A549 (cell line): ENCODE data around the gene CYSRT1. TPM values are rescaled to one million over a fixed set of nuclear protein-coding genes. Genes with fewer than 3 reads are reported as not detected.

Source experiments
- ATAC-seq, 2 experiments: fragments of 200-7000 bp in 1 of 2; fragments of >200 bp in 1 of 2; cut with Nextera tagmentation in 1 of 2; cut with Tn5 transposase in 1 of 2; 3 replicates each; pipeline versions ENCODE4 v1.8.0 to v1.9.1; 2018 to 2020; ENCODE audit warnings: mild to moderate bottlenecking in 1 of 2, moderate library complexity in 1 of 2
- CTCF ChIA-PET: fragments of 300-600 bp; sonication (Branson Sonifier 250); formaldehyde crosslinking; extraction: SDS; loops from one replicate; lab custom pipeline; 2021; ENCODE audit warnings: antibody characterized with exemption, inconsistent platforms; lab: Yijun Ruan, JAX
- POLR2A ChIA-PET: fragments of 350-600 bp; formaldehyde crosslinking; extraction: SDS; loops from one replicate; lab custom pipeline; 2021; ENCODE audit warnings: antibody characterized with exemption, inconsistent platforms; lab: Yijun Ruan, JAX
- DNase-seq, 2 experiments: peaks; one replicate each; pipeline versions ENCODE4 v3.0.0 to v3.0.0-alpha.2; 2011 to 2016; ENCODE audit warnings: low read depth in 1 of 2, low spot score in 1 of 2
- FAIRE-seq: peaks from 2 replicates; lab custom pipeline; 2011; peaks lifted over from hg19 to GRCh38; lab: Jason Lieb, UNC
- H3K27ac ChIP-seq, 2 experiments: fragments of >200 bp; sonication (Bioruptor Twin); formaldehyde crosslinking; 3 replicates each; pipeline ENCODE4 v1.5.1; 2016 to 2017
- H3K4me1 ChIP-seq: fragments of >200 bp; sonication (Bioruptor Twin); formaldehyde crosslinking; 3 replicates; pipeline ENCODE4 v1.6.1; 2016
- H3K4me2 ChIP-seq: fragments of >200 bp; sonication (Bioruptor Twin); formaldehyde crosslinking; 3 replicates; pipeline ENCODE4 v1.6.1; 2016
- H3K4me3 ChIP-seq: fragments of >200 bp; sonication (Bioruptor Twin); formaldehyde crosslinking; 3 replicates; pipeline ENCODE4 v1.5.1; 2016
- H3K9me3 ChIP-seq: fragments of >200 bp; sonication (Bioruptor Twin); formaldehyde crosslinking; 3 replicates; pipeline ENCODE4 v1.6.1; 2016
- ATOH8 ChIP-seq: fragments of 250-450 bp; sonication (Bioruptor Pico); IDR thresholded peaks from 2 replicates; pipeline ENCODE4 v1.5.0; 2020; ENCODE audit warnings: low read depth, mild to moderate bottlenecking, moderate library complexity
- BCL3 ChIP-seq: fragments of >200 bp; sonication (Bioruptor Twin); formaldehyde crosslinking; IDR thresholded peaks from 3 replicates; pipeline ENCODE4 v1.6.1; 2016
- CBX8 ChIP-seq: fragments of 200-600 bp; sonication (generic); IDR thresholded peaks from 2 replicates; pipeline ENCODE4 v1.6.1; 2016
- FOSL2 ChIP-seq, 2 experiments: fragments of 450-650 bp in 1 of 2; fragments of >200 bp in 1 of 2; sonication (Bioruptor Twin) in 1 of 2; formaldehyde crosslinking; IDR thresholded peaks; 2 replicates each; pipeline versions ENCODE4 v1.5.0 to v1.6.1; 2016 to 2020; ENCODE audit warnings: mild to moderate bottlenecking in 1 of 2, moderate library complexity in 1 of 2
- FOXS1 ChIP-seq: fragments of 250-450 bp; sonication (Bioruptor Pico); IDR thresholded peaks from 2 replicates; pipeline ENCODE4 v1.5.0; 2020; ENCODE audit warnings: mild to moderate bottlenecking, moderate library complexity
- GATA3 ChIP-seq: IDR thresholded peaks from 2 replicates; pipeline ENCODE4 v1.6.1; 2012; ENCODE audit warnings: borderline replicate concordance
- HDAC2 ChIP-seq: fragments of 200-600 bp; sonication (generic); IDR thresholded peaks from 2 replicates; pipeline ENCODE4 v1.6.1; 2016
- HMGXB4 ChIP-seq: fragments of 250-450 bp; sonication (Bioruptor Pico); IDR thresholded peaks from 2 replicates; pipeline ENCODE4 v1.5.0; 2021; ENCODE audit warnings: mild to moderate bottlenecking, moderate library complexity, borderline replicate concordance
- JUN ChIP-seq, 2 experiments: fragments of >200 bp; sonication (Bioruptor Twin); formaldehyde crosslinking; IDR thresholded peaks; 2 replicates in 1 of 2; 3 replicates in 1 of 2; pipeline ENCODE4 v1.6.1; 2016 to 2017
- KDM1A ChIP-seq: fragments of 200-600 bp; sonication (generic); IDR thresholded peaks from 2 replicates; pipeline ENCODE4 v1.6.1; 2016; ENCODE audit warnings: low read depth, mild to moderate bottlenecking
- MAX ChIP-seq: IDR thresholded peaks from 2 replicates; pipeline ENCODE4 v1.6.1; 2012
- MAZ ChIP-seq: fragments of 150-350 bp; IDR thresholded peaks from 2 replicates; pipeline ENCODE4 v1.6.1; 2014; ENCODE audit warnings: antibody characterized with exemption, low read depth, low read length, borderline replicate concordance
- RARB ChIP-seq: fragments of 250-450 bp; sonication (Bioruptor Pico); IDR thresholded peaks from 2 replicates; pipeline ENCODE4 v1.8.0; 2021; ENCODE audit warnings: mild to moderate bottlenecking, moderate library complexity
- RCOR1 ChIP-seq: fragments of 150-350 bp; IDR thresholded peaks from 2 replicates; pipeline ENCODE4 v1.6.1; 2014; ENCODE audit warnings: antibody characterized with exemption, low read length, low read depth
- SREBF2 ChIP-seq: fragments of 450-650 bp; IDR thresholded peaks from 2 replicates; pipeline ENCODE4 v1.6.1; 2014; ENCODE audit warnings: mild to moderate bottlenecking, moderate library complexity
- USF2 ChIP-seq: fragments of 450-650 bp; IDR thresholded peaks from 2 replicates; pipeline ENCODE4 v1.6.1; 2014; ENCODE audit warnings: antibody characterized with exemption
- ZFP36 ChIP-seq: fragments of 450-650 bp; IDR thresholded peaks from 2 replicates; pipeline ENCODE4 v1.6.1; 2014; ENCODE audit warnings: borderline replicate concordance; ENCODE audit not compliant: partially characterized antibody
- WGBS: methylation state at CpG from one replicate; pipeline ENCODE4 v1.1.6; 2017; ENCODE audit errors: missing lambda C conversion rate; 5-methylcytosine and 5-hydroxymethylcytosine counted together
- polyA plus RNA-seq, 4 experiments: library from polyadenylated mRNA; depleted of rRNA in 3 of 4; stranded (reverse); fragments of >200 nt; fragmentation: RNase III in 1 of 4; extraction: RNeasy Plus Mini Kit Qiagen cat#74134 plus additional on column Dnase treatment in 1 of 4; gene quantifications; 2 replicates in 3 of 4; 3 replicates in 1 of 4; pipeline ENCODE4 v1.2.3, GENCODE V29; 2011 to 2017

CYSRT1 gene
- polyA plus RNA-seq, 2 of the 4 experiments (the other 2 are of a cell fraction) = 0.30 to 0.81 TPM

- no peak for TF ChIP-seq RARB (CRISPR knock-in tag)
- no peak for TF ChIP-seq FOXS1 (CRISPR knock-in tag)
- no peak for TF ChIP-seq USF2
- TF ChIP-seq RCOR1 = no peak
- TF ChIP-seq HDAC2 = no peak
- TF ChIP-seq ZFP36 = no peak
Observed at GRCh38 chr9:137240841-137241489, 16.0 kb downstream of the CYSRT1 start, which contains the start of gene TUBB4B (continued).

GRCh38 chr9:137241490-137242268 is 16.7 kb downstream of the CYSRT1 start:
- Histone ChIP-seq H3K9me3 (no peaks in the 10 kb centered on the region), H3K4me1 (peaks cover 48% of the 10 kb centered on the region), H3K27ac (peak overlapping the region; percentile 98 to 99), H3K4me3 (peak overlapping the region; percentile 91), H3K4me2 (peak overlapping the region; percentile 98)
- TF ChIP-seq JUN (IDR thresholded peaks at IDR 0.05) (peak in 1 of 2 experiments; percentile 78; a peak in 3 of 5 replicates), ZFP36 (no peak), SREBF2 (no peak), GATA3 (no peak), HMGXB4 (CRISPR knock-in tag) (no peak), ATOH8 (CRISPR knock-in tag) (no peak), MAX (no peak), KDM1A (no peak), MAZ (no peak), CBX8 (no peak), FOXS1 (CRISPR knock-in tag) (no peak), BCL3 (0 out of 3 replicates have a peak, but pooled peaks have one; percentile 46), FOSL2 (IDR thresholded peaks at IDR 0.05) (peak; percentile 42; the same call in 1 of the 2 replicates), FOSL2 (CRISPR knock-in tag; IDR thresholded peaks at IDR 0.05) (peak; percentile 50)
- 3% methylated on average over 28 of the region's 83 CpGs for WGBS
- no peak for DNase-seq
- FAIRE-seq = no peak
- CTCF ChIA-PET = interaction anchor here (1.0 to 13.1 kb wide), 9 partner anchors 8 to 212 kb away, joined by 3 to 236 read pairs (median 3); partner anchors contain the start of genes CYSRT1, NELFB, NRARP and RNF208
- POLR2A ChIA-PET = interaction anchor here (0.6 to 3.3 kb wide), 21 partner anchors 8 to 407 kb away, joined by 3 to 97 read pairs (median 9); partner anchors contain the start of genes ANAPC2, DPP7, MAN1B1 and NELFB
- peak in 1 of 2 experiments; percentile 1; a peak in 1 of 6 replicates for ATAC-seq
